HepG2 (cell line): ENCODE results near the gene NEAT1. TPM values are rescaled to one million over a fixed set of nuclear protein-coding genes. Genes with fewer than 3 reads are reported as not detected.

Source experiments
- AFF4 ChIP-seq: sonication (generic); formaldehyde crosslinking; IDR thresholded peaks from 2 replicates; pipeline ENCODE4 v1.4.0; 2020; ENCODE audit warnings: missing genetic modification reagents
- BORCS8-MEF2B ChIP-seq: sonication (generic); formaldehyde crosslinking; IDR thresholded peaks from 2 replicates; pipeline ENCODE4 v1.8.0; 2022; ENCODE audit warnings: mild to moderate bottlenecking, missing genetic modification reagents
- DMAP1 ChIP-seq: IDR thresholded peaks from 2 replicates; pipeline ENCODE4 v1.6.1; 2016
- ELF1 ChIP-seq: sonication (generic); formaldehyde crosslinking; IDR thresholded peaks from 2 replicates; pipeline ENCODE4 v1.4.0; 2020; ENCODE audit warnings: missing genetic modification reagents
- HOXA3 ChIP-seq: sonication (generic); formaldehyde crosslinking; IDR thresholded peaks from 2 replicates; pipeline ENCODE4 v1.5.0; 2020; ENCODE audit warnings: missing genetic modification reagents
- KMT2A ChIP-seq: sonication (generic); formaldehyde crosslinking; IDR thresholded peaks from 2 replicates; pipeline ENCODE4 v1.4.0; 2020; ENCODE audit warnings: missing genetic modification reagents
- PATZ1 ChIP-seq: sonication (generic); formaldehyde crosslinking; IDR thresholded peaks from 2 replicates; pipeline ENCODE4 v1.4.0; 2020; ENCODE audit warnings: missing genetic modification reagents
- PCBP2 ChIP-seq: fragments of 200-400 bp; formaldehyde crosslinking; optimal IDR thresholded peaks from 2 replicates; pipeline ENCODE3; 2018; ENCODE audit warnings: low read length, low read depth; ENCODE audit not compliant: poor library complexity, severe bottlenecking
- SAFB2 ChIP-seq: sonication (generic); formaldehyde crosslinking; IDR thresholded peaks from 2 replicates; pipeline ENCODE4 v1.5.1; 2020; ENCODE audit warnings: missing genetic modification reagents, low read depth, mild to moderate bottlenecking, borderline replicate concordance
- ZFX ChIP-seq: sonication (generic); formaldehyde crosslinking; IDR thresholded peaks from 2 replicates; pipeline ENCODE4 v1.4.0; 2020; ENCODE audit warnings: mild to moderate bottlenecking, low read depth, missing genetic modification reagents, moderate library complexity
- ZFY ChIP-seq: sonication (generic); formaldehyde crosslinking; IDR thresholded peaks from 2 replicates; pipeline ENCODE4 v1.4.0; 2020; ENCODE audit warnings: missing genetic modification reagents
- ZNF10 ChIP-seq: sonication (generic); formaldehyde crosslinking; IDR thresholded peaks from 2 replicates; pipeline ENCODE4 v1.4.0; 2020; ENCODE audit warnings: mild to moderate bottlenecking, low read depth, missing genetic modification reagents, borderline replicate concordance
- ZNF17 ChIP-seq: sonication (generic); formaldehyde crosslinking; IDR thresholded peaks from 2 replicates; pipeline ENCODE4 v1.5.0; 2020; ENCODE audit warnings: mild to moderate bottlenecking, missing genetic modification reagents
- ZNF276 ChIP-seq: sonication (generic); formaldehyde crosslinking; IDR thresholded peaks from 2 replicates; pipeline ENCODE4 v1.4.0; 2020; ENCODE audit warnings: mild to moderate bottlenecking, low read depth, missing genetic modification reagents
- ZNF850 ChIP-seq: sonication (generic); formaldehyde crosslinking; conservative IDR thresholded peaks from 2 replicates; pipeline ENCODE4 v1.9.0; 2021; ENCODE audit warnings: mild to moderate bottlenecking, missing genetic modification reagents
- ZSCAN31 ChIP-seq: sonication (generic); formaldehyde crosslinking; IDR thresholded peaks from 2 replicates; pipeline ENCODE4 v1.5.0; 2020; ENCODE audit warnings: low read depth, mild to moderate bottlenecking, missing genetic modification reagents
- ZZZ3 ChIP-seq: sonication (generic); formaldehyde crosslinking; IDR thresholded peaks from 2 replicates; pipeline ENCODE4 v1.4.0; 2020; ENCODE audit warnings: missing genetic modification reagents, mild to moderate bottlenecking, borderline replicate concordance
- polyA plus RNA-seq, 8 experiments: library from polyadenylated mRNA; depleted of rRNA in 3 of 8; stranded (reverse) in 7 of 8; unstranded in 1 of 8; fragments of >200 nt; fragmentation: Illumina TruSeq in 4 of 8; extraction: Trizol in 4 of 8; gene quantifications; 2 replicates each; pipeline versions ENCODE4 v1.2.1 to v1.2.3, GENCODE V29; 2011 to 2016; ENCODE audit warnings: low read depth in 4 of 8, missing spikeins in 1 of 8, mixed read lengths in 1 of 8; ENCODE audit not compliant: insufficient read depth in 1 of 8
- total RNA-seq, 5 experiments: library from RNA; depleted of rRNA; stranded (reverse); fragments of >200 nt; fragmentation: Illumina TruSeq; extraction: Trizol; gene quantifications; 2 replicates each; pipeline ENCODE4 v1.2.3, GENCODE V29; 2016; ENCODE audit warnings: low read depth in 1 of 5
- TF ChIP-seq, protein P1 (sequence below): IDR thresholded peaks from 2 replicates; pipeline ENCODE4 v1.6.1; 2016; ENCODE audit warnings: missing genetic modification reagents, missing compliant biosample characterization
- TF ChIP-seq, protein P2 (sequence below): sonication (generic); formaldehyde crosslinking; IDR thresholded peaks from 2 replicates; pipeline ENCODE4 v1.5.0; 2020; ENCODE audit warnings: missing genetic modification reagents

The NEAT1 gene
- total and polyA plus RNA-seq, 2 of the 13 experiments (the other 11 are each of a cell fraction or from before 2014, with no cell fraction given): 20.5 to 41.2 TPM

DNA sequence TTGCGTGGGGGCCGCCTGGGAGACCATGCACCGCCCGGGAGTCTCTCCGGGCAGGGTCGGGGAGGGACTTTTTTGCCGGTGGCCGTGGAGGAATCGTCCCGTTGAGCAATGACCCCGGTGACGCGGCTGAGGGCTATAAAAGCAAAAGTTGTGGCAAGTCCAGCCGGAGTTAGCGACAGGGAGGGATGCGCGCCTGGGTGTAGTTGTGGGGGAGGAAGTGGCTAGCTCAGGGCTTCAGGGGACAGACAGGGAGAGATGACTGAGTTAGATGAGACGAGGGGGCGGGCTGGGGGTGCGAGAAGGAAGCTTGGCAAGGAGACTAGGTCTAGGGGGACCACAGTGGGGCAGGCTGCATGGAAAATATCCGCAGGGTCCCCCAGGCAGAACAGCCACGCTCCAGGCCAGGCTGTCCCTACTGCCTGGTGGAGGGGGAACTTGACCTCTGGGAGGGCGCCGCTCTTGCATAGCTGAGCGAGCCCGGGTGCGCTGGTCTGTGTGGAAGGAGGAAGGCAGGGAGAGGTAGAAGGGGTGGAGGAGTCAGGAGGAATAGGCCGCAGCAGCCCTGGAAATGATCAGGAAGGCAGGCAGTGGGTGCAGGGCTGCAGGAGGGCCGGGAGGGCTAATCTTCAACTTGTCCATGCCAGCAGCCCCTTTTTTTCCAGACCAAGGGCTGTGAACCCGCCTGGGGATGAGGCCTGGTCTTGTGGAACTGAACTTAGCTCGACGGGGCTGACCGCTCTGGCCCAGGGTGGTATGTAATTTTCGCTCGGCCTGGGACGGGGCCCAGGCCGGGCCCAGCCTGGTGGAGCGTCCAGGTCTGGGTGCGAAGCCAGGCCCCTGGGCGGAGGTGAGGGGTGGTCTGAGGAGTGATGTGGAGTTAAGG, at the start of gene NEAT1 (continued):
- TF ChIP-seq ZNF850 (CRISPR knock-in tag) (no peak), PATZ1 (no peak), ZNF276 (CRISPR knock-in tag) (peak; percentile 21; the same call in 1 of the 2 replicates), KMT2A (CRISPR knock-in tag) (no peak; the same call in none of the 2 replicates), ZFX (peak; percentile 46), ZFY (peak; percentile 52), ELF1 (CRISPR knock-in tag) (peak; percentile 58; the same call in 1 of the 2 replicates), DMAP1 (CRISPR knock-in tag) (peak; percentile 87), HOXA3 (CRISPR knock-in tag) (peak; percentile 41; the same call in 1 of the 2 replicates), SAFB2 (CRISPR knock-in tag) (peak; percentile 80), ZNF10 (CRISPR knock-in tag) (no peak), AFF4 (peak; percentile 100), ZSCAN31 (0 out of 2 replicates have a peak, but pooled peaks have one; percentile 3), ZNF17 (CRISPR knock-in tag) (peak; percentile 59; the same call in 1 of the 2 replicates), ZZZ3 (CRISPR knock-in tag) (no peak), PCBP2 (peak; percentile 98), BORCS8-MEF2B (peak; percentile 61)
- TF ChIP-seq, protein P1, sequence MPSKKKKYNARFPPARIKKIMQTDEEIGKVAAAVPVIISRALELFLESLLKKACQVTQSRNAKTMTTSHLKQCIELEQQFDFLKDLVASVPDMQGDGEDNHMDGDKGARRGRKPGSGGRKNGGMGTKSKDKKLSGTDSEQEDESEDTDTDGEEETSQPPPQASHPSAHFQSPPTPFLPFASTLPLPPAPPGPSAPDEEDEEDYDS (CRISPR knock-in tag): peak; percentile 93
- TF ChIP-seq, protein P2, sequence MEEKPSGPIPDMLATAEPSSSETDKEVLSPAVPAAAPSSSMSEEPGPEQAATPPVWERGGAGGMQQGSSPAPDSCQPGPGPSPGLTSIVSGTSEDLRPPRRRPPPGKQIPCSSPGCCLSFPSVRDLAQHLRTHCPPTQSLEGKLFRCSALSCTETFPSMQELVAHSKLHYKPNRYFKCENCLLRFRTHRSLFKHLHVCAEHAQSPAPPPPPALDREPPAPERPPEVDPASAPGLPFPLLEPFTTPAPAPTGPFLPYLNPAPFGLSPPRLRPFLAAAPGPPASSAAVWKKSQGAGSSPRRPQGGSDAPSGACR: peak; percentile 78; the same call in 1 of the 2 replicates
